ENCODE results near the gene POM121. TPM values are rescaled to one million over a fixed set of nuclear protein-coding genes. Genes with fewer than 3 reads are reported as not detected.
"Not testable (repeated sequence)": the region's sequence is repeated elsewhere in the genome, so short reads cannot be mapped to it uniquely, and the experiment has no call there.

Gene POM121
- polyA plus RNA-seq, 1 experiment = 3.5 TPM

DNA sequence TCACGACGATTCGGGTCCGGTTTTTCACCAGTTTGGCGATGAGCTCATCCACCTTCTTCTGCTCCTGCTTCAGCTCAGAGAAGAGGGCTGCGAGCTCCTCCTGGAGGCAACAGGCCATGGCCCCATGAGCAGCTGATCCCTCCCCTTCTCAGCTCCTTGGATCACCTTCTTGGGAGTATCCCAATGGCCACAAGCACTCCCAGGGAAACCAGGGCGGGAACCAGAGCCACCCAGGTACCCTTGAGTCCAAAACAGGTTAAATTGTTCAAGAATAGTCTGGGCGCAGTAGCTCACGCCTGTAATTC is 36.4 kb downstream of the POM121 start:
- H3K9me3 ChIP-seq (ENCODE audit: control insufficient read depth, insufficient read depth, low read length); DNase-seq (ENCODE audit: low read depth, low spot score); H3K27ac ChIP-seq (ENCODE audit: low read depth, low read length); POLR2A ChIA-PET; H3K27me3 ChIP-seq (ENCODE audit: control insufficient read depth, insufficient read depth, low read length); CTCF ChIA-PET; H3K4me3 ChIP-seq (ENCODE audit: low read depth, low read length): not testable (repeated sequence)

- DNase-seq (ENCODE audit: low read depth, low spot score); POLR2A ChIA-PET; H3K4me3 ChIP-seq (ENCODE audit: low read depth, low read length); CTCF ChIA-PET; H3K27me3 ChIP-seq (ENCODE audit: control insufficient read depth, insufficient read depth, low read length); H3K9me3 ChIP-seq (ENCODE audit: control insufficient read depth, insufficient read depth, low read length); H3K27ac ChIP-seq (ENCODE audit: low read depth, low read length): not testable (repeated sequence)
These were observed 38.2 kb downstream of the POM121 start for GRCh38 chr7:72963056-72963455.

- CTCF ChIA-PET; H3K4me3 ChIP-seq (ENCODE audit: low read depth, low read length); DNase-seq (ENCODE audit: low read depth, low spot score); H3K27me3 ChIP-seq (ENCODE audit: control insufficient read depth, insufficient read depth, low read length); H3K9me3 ChIP-seq (ENCODE audit: control insufficient read depth, insufficient read depth, low read length); H3K27ac ChIP-seq (ENCODE audit: low read depth, low read length); POLR2A ChIA-PET: not testable (repeated sequence)
These were observed 40.5 kb downstream of the POM121 start for GRCh38 chr7:72965186-72965975.

DNA sequence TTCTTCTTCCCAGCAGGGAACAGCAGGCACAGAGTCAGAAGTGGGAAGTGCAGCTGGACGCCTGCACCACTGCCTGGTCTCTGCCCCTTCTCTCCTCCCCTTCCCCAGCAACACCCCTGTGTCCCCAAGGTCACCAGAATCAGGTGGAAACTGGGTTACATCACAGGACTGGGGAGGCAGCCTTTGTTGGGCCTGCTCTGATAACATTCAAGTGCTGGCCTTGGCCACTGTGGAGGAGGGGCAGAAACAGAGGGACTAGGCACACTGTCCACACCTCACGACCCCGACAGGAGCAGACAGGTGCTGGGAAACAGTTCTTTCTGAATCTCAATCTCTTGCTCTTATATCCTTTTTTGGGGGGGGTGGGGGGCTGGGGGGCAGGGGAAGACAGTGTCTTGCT is 42.0 kb downstream of the POM121 start:
- H3K4me3 ChIP-seq (ENCODE audit: low read depth, low read length); H3K9me3 ChIP-seq (ENCODE audit: control insufficient read depth, insufficient read depth, low read length); CTCF ChIA-PET; H3K27ac ChIP-seq (ENCODE audit: low read depth, low read length); POLR2A ChIA-PET; H3K27me3 ChIP-seq (ENCODE audit: control insufficient read depth, insufficient read depth, low read length); DNase-seq (ENCODE audit: low read depth, low spot score): not testable (repeated sequence)

DNA sequence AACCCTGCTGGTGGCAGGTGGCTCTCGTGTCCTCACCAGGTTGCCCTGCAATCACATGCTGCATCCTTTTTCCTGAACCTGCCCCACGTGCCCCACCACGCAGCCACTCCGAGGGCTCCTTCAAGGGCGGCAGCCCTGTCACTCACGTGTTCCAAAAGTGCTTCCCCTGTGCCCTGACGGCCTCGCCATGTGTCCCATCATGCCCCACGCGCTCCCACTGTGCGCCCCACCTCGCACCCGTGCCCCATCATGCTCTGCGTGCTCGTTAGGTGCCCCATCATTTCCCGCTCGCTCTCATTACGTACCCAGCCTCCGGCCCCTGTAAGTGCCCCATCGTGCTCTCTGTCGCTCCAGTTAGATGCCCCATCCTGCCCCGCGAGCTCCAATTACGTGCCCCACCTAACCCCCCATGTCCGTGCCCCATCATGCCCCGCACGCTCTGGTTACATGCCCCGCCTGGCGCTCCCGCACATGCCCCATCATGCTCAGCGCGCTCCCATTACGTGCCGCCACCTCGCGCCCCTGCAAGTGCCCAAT is 44.2 kb downstream of the POM121 start, which contains the start of gene TRIM74:
Gene TRIM74 (minus strand): TSS at position 487 of the 537 bp plus-strand sequence. CDS start 3,309 bp downstream, outside the sequence.
- H3K4me3 ChIP-seq (ENCODE audit: low read depth, low read length); POLR2A ChIA-PET; DNase-seq (ENCODE audit: low read depth, low spot score); H3K27me3 ChIP-seq (ENCODE audit: control insufficient read depth, insufficient read depth, low read length); H3K27ac ChIP-seq (ENCODE audit: low read depth, low read length); CTCF ChIA-PET; H3K9me3 ChIP-seq (ENCODE audit: control insufficient read depth, insufficient read depth, low read length): not testable (repeated sequence)

DNA sequence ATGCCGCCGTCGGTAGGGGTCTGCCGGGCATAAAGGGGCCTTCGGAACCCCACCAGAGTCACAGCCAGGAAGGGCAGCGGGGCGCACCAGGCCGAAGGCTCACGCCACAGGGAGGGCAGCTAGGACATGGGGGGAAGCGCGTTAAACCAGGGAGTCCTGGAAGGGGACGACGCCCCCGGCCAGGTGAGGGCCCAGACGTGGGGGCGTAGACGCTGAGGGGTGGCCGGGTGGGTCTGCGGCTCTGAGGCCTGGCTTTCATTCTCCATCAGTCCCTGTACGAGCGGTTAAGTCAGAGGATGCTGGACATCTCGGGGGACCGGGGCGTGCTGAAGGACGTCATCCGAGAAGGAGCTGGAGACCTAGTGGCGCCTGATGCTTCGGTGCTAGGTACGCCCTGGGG is 44.8 kb downstream of the POM121 start:
- H3K4me3 ChIP-seq (ENCODE audit: low read depth, low read length); H3K9me3 ChIP-seq (ENCODE audit: control insufficient read depth, insufficient read depth, low read length); DNase-seq (ENCODE audit: low read depth, low spot score); POLR2A ChIA-PET; H3K27ac ChIP-seq (ENCODE audit: low read depth, low read length); CTCF ChIA-PET; H3K27me3 ChIP-seq (ENCODE audit: control insufficient read depth, insufficient read depth, low read length): not testable (repeated sequence)

DNA sequence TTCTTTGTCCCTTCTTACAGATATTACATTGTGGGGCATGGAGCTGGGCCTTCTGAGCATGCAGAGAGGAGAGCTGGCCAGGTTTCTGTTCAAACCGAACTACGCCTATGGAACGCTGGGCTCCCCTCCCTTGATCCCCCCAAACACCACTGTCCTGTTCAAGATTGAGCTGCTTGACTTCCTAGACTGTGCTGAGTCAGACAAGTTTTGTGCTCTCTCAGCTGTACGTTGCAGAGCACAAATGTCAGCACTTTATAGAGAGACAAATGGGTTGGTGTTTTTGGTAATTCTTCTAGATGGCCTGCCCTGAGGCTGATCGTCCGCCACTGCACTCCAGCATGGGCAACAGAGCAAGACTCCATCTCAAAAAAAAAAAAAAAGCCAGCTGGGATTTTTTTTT is 46.6 kb downstream of the POM121 start:
- POLR2A ChIA-PET = not testable (repeated sequence)

GRCh38 chr7:72974781-72975180 is 49.9 kb downstream of the POM121 start:
- H3K4me3 ChIP-seq (ENCODE audit: low read depth, low read length); POLR2A ChIA-PET; H3K27ac ChIP-seq (ENCODE audit: low read depth, low read length); H3K9me3 ChIP-seq (ENCODE audit: control insufficient read depth, insufficient read depth, low read length); DNase-seq (ENCODE audit: low read depth, low spot score); H3K27me3 ChIP-seq (ENCODE audit: control insufficient read depth, insufficient read depth, low read length); CTCF ChIA-PET: not testable (repeated sequence)

More for the DNA sequence above, 46.6 kb downstream of the POM121 start:
- H3K4me3 ChIP-seq (ENCODE audit: low read depth, low read length); H3K9me3 ChIP-seq (ENCODE audit: control insufficient read depth, insufficient read depth, low read length); DNase-seq (ENCODE audit: low read depth, low spot score); CTCF ChIA-PET; H3K27me3 ChIP-seq (ENCODE audit: control insufficient read depth, insufficient read depth, low read length); H3K27ac ChIP-seq (ENCODE audit: low read depth, low read length): not testable (repeated sequence)

GRCh38 chr7:72975656-72976286 is 50.9 kb downstream of the POM121 start:
- POLR2A ChIA-PET; CTCF ChIA-PET; DNase-seq (ENCODE audit: low read depth, low spot score): not testable (repeated sequence)

DNA sequence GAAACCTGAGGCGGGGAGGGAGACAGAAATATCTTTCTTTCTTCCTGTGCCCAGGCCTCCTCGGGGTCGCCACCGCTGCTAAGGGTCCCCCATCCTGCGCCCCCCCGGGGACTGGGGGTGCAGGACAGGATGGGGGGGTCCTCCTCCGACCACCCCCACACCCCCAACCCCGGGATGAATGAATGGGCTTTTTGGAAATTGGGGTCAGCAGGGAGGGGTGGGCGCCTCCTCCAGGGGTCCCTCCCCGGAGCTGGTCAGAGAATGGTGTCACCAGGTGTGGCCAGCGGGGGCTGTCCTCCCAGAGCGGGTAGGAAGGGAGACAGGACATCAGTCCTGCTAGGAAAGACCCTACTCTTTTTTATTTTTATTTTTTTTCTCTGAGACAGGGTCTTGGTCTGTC is 51.5 kb downstream of the POM121 start:
- H3K27me3 ChIP-seq (ENCODE audit: control insufficient read depth, insufficient read depth, low read length); DNase-seq (ENCODE audit: low read depth, low spot score); H3K9me3 ChIP-seq (ENCODE audit: control insufficient read depth, insufficient read depth, low read length); CTCF ChIA-PET; H3K27ac ChIP-seq (ENCODE audit: low read depth, low read length); POLR2A ChIA-PET; H3K4me3 ChIP-seq (ENCODE audit: low read depth, low read length): not testable (repeated sequence)

More at GRCh38 chr7:72975656-72976286, 50.9 kb downstream of the POM121 start:
- H3K4me3 ChIP-seq (ENCODE audit: low read depth, low read length); H3K9me3 ChIP-seq (ENCODE audit: control insufficient read depth, insufficient read depth, low read length); H3K27me3 ChIP-seq (ENCODE audit: control insufficient read depth, insufficient read depth, low read length); H3K27ac ChIP-seq (ENCODE audit: low read depth, low read length): not testable (repeated sequence)

DNA sequence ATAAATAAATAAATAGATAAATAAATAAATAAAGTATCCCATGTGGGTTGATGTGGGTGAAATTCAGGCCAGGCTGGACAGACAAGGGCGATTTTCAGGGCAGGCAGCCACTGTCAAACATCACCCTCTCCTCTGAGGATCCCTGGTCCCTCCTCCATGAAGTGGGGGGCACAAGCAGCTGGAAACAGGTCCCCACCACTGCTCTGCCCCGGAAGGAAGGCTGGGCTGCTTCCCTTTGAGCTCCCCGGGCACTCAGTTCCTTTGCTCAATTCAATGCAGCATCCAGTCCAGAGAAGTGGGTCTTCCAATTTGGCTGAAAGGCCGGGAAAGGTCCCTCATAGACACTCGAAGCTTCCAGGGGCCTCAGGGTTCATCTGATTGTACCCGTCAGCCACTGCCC is 55.5 kb downstream of the POM121 start:
- H3K9me3 ChIP-seq (ENCODE audit: control insufficient read depth, insufficient read depth, low read length); H3K4me3 ChIP-seq (ENCODE audit: low read depth, low read length); CTCF ChIA-PET; H3K27ac ChIP-seq (ENCODE audit: low read depth, low read length); DNase-seq (ENCODE audit: low read depth, low spot score); H3K27me3 ChIP-seq (ENCODE audit: control insufficient read depth, insufficient read depth, low read length); POLR2A ChIA-PET: not testable (repeated sequence)

DNA sequence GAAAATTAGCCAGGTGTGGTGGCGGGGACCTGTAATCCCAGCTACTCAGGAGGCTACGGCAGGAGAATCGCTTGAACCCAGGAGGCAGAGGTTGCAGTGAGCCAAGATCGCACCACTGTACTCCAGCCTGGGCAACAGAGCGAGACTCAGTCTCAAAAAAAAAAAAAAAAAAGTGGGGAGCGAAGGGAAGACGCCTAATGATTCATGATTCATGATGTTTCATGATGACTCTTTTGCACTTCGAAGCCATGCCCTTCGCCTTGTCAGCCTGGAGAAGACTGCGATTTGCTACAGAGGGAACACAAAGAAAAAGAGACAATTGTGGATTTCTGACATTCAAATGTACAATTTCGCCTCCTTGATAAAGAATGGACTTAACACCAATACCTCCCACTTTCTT is 57.2 kb downstream of the POM121 start:
- POLR2A ChIA-PET; DNase-seq (ENCODE audit: low read depth, low spot score); CTCF ChIA-PET; H3K9me3 ChIP-seq (ENCODE audit: control insufficient read depth, insufficient read depth, low read length); H3K4me3 ChIP-seq (ENCODE audit: low read depth, low read length); H3K27ac ChIP-seq (ENCODE audit: low read depth, low read length); H3K27me3 ChIP-seq (ENCODE audit: control insufficient read depth, insufficient read depth, low read length): not testable (repeated sequence)

All from AG04450 (cell line).